ENCODE data around the gene DYTN. TPM values are rescaled to one million over a fixed set of nuclear protein-coding genes. Genes with fewer than 3 reads are reported as not detected.

Gene DYTN
- total RNA-seq, 1 donor from 2014 or later, result not detected

- TF ChIP-seq, protein P1, sequence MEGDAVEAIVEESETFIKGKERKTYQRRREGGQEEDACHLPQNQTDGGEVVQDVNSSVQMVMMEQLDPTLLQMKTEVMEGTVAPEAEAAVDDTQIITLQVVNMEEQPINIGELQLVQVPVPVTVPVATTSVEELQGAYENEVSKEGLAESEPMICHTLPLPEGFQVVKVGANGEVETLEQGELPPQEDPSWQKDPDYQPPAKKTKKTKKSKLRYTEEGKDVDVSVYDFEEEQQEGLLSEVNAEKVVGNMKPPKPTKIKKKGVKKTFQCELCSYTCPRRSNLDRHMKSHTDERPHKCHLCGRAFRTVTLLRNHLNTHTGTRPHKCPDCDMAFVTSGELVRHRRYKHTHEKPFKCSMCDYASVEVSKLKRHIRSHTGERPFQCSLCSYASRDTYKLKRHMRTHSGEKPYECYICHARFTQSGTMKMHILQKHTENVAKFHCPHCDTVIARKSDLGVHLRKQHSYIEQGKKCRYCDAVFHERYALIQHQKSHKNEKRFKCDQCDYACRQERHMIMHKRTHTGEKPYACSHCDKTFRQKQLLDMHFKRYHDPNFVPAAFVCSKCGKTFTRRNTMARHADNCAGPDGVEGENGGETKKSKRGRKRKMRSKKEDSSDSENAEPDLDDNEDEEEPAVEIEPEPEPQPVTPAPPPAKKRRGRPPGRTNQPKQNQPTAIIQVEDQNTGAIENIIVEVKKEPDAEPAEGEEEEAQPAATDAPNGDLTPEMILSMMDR (conservative IDR thresholded peaks at IDR 0.05; ENCODE audit: low read depth, low read length), result no peak
- no peak overlapping the region for H3K4me3 ChIP-seq (ENCODE audit: low read depth, low read length)
- DNase-seq (ENCODE audit: low read depth), result no peak
Observed at GRCh38 chr2:206740800-206741199, 22.6 kb upstream of the DYTN start.

DNA sequence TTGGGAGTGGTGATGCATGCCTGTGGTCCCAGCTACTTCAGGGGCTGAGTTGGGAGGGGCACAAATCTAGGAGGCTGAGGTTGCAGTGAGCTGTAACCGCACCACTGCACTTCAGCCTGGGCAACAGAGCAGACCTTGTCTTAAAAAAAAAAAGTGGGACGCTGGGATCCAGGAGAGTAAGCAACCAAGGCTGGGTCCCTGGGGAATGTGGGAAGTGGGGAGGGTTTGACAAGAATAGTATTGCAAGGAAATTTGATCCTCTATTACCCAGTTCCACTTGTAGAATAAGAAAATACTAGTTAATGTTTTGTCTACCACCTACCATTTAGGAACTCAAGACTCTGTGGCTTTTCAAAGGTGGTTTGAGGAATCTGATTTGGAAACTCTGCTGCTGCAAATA is 21.1 kb upstream of the DYTN start:
- no peak overlapping the region for H3K4me3 ChIP-seq (ENCODE audit: low read depth, low read length)
- TF ChIP-seq, protein P1 (conservative IDR thresholded peaks at IDR 0.05; ENCODE audit: low read depth, low read length), result no peak
- no peak for DNase-seq (ENCODE audit: low read depth)

DNA sequence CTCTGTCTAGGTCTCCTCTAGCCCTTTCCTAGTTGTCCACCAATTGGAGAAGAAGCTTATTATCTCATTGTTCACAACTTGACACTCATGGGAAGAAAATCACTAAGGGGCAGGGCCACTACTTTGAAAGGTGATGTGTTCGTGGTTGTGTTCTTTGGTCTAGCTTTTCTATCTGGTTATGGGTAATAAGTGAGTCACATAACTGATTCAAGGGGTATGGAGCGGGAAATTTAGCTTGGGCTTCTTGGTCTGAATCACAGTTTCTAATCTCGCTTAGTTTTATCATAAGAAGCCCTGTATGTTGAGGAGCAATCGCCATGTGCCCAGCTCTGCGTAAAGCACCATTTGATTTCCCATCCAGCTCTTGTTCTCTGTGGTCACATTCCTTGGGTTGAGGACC is 18.7 kb upstream of the DYTN start:
- TF ChIP-seq, protein P1 (conservative IDR thresholded peaks at IDR 0.05; ENCODE audit: low read depth, low read length), result no peak
- no peak for DNase-seq (ENCODE audit: low read depth)
- no peak overlapping the region for H3K4me3 ChIP-seq (ENCODE audit: low read depth, low read length)

DNA sequence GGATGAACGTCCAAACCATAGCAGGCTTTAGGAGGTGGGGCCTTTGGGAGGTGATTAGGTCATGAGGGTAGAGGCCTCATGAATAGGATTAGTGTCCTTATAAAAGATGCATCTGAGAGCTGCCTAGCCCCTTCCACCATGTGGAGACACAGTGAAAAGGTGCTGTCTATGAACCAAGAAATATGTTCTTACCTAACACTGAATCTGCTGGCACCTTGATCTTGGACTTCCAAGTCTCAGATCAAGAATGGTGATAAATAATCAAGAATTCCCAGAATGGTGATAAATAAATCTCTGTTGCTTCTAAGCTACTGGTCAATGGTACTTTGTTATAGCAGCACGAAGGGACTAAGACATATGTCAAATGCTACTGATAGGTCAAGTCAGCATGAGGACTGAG is 15.1 kb upstream of the DYTN start:
- no peak overlapping the region for H3K4me3 ChIP-seq (ENCODE audit: low read depth, low read length)
- TF ChIP-seq, protein P1 (conservative IDR thresholded peaks at IDR 0.05; ENCODE audit: low read depth, low read length), result no peak
- DNase-seq (ENCODE audit: low read depth), result no peak

DNA sequence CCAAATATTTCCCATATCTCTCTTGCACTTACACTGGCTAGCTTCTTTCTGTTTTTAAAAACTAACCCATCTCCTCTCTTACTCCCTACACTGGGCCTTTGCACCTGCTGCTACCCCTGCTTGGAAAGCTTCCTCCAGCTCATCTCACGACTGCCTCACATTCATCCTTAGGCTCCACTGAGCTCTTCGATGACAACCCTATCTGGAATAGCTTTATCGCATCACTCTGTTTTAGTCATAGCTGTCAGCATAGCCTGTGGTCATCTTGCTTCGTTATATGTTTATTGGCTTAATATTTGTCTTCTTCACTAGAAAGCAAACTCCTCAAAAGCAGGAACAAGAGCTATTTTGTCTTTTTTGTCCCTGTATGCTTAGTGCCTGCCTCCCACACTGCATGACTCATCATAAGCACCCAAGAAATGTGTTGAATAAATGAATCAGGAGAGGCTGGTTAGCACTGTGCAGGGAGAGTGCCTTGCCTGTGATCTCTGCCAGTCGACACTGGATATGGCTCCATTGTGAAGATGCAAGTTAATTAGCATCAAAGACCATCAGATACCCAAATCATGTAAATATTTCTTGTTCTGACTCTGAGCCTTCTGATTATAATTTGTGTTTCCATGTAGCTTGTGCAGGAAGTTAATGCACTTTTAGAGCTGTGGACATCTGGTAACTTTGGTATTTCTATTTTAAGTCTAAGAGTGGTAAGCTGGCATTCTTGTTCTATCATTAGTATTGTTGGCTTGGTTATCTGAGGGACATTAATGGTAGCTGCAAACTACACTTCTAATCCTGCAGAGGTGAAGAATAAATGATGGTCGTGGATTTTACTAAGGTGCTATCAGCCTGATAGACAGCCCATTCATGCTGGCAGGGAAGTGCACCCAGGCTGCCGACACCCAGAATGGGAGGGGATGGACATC is 10.3 kb upstream of the DYTN start:
- TF ChIP-seq, protein P1 (conservative IDR thresholded peaks at IDR 0.05; ENCODE audit: low read depth, low read length), result no peak
- DNase-seq (ENCODE audit: low read depth), result no peak

DNA sequence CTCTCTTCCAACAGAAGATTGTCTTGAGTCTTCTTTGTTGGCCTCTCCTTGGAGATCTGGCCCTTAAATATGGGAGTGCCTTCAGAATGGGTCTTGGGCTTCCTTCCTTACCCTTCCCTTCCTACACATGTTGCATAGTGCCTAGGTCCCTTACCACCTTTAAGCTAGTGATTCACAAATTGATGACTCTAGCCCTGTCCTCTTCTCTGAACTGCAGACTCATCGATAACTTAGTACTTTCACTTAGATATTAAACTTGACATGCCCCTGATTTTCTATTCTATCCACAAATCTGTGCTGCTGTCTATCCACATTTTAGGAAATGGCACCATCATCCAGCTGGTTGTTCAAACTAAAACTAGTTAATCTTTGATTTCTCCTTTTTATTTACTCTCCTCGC is 9.1 kb upstream of the DYTN start:
- H3K4me3 ChIP-seq (ENCODE audit: low read depth, low read length), result no peak overlapping the region
- TF ChIP-seq, protein P1 (conservative IDR thresholded peaks at IDR 0.05; ENCODE audit: low read depth, low read length), result no peak
- DNase-seq (ENCODE audit: low read depth), result no peak

More for the DNA sequence above, 10.3 kb upstream of the DYTN start:
- no peak overlapping the region for H3K4me3 ChIP-seq (ENCODE audit: low read depth, low read length)

DNA sequence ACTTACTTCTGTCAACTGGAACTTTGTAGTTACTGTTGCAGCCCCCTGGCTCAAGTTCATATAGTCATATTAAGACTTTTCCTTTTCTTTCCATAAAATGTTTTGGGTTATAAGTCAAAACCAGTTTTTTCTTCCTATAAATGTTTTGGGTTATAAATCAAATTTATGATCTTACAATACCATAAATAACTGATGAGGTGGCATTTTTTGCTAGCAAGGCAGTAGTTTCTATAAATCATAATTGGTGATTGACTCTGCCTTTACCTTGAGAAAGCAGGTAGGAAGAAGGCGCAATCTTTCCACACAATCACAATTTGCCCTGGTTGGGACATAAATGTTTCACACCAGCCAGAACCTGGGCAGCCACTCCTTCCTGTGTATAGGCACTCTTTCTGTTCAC is 5.1 kb upstream of the DYTN start:
- DNase-seq (ENCODE audit: low read depth), result no peak
- H3K4me3 ChIP-seq (ENCODE audit: low read depth, low read length), result no peak overlapping the region
- TF ChIP-seq, protein P1 (conservative IDR thresholded peaks at IDR 0.05; ENCODE audit: low read depth, low read length), result no peak
